Measurements from ENCODE around the gene TNFRSF19.

Gene TNFRSF19

GRCh38 chr13:23608701-23609413 lies 38.6 kb downstream of the TNFRSF19 start:
- peak; percentile 78 for DNase-seq

DNA sequence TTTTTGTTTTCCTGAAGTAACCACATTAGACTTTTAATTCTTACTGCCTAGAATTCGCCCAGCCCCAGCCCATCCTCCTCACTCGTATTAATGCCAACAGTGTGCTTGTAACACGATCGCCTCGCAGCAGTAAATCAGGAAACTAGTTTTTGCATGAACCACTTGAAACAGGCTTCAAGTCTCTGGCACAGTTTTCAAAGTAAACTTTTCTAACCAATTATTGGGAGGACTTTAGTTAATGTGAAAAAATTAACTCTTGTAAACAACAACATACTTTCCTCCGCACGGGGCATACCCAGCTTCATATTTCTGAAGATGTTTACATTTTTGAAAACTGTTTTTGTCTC lies 39.2 kb downstream of the TNFRSF19 start:
- peak; percentile 55 for DNase-seq

DNA sequence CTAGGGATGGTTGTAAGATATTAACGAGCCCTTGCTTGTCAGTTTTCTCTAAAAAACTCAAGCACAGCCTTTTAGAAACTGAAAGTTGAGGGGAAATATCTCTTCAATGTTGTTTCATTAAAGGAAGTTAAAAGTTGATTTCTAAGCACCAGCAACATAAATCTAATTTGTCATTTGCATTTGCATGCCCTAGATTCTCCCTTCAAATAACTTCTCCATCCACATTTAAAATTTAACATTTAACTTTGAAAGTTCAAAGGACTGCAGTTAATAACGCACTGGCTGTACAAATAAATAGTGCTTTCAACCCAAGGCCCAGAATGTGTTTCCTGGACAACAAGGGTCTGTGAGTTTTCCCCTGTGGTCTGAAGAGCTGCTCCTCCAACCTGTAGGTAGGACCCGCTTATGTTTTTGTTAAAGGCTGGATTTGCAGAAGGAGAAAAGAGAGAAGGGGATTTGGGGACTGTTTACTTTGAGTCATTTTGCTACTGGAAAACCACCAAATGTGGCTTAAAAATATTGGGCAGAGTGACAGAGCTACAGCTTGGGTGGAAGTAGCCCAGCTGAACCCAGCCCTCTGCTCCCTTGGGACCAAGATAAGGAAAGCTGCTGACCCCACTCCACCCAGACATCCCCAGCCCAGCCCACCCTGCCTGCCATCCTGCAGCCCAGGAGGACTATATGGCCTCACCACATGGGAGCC lies 39.8 kb downstream of the TNFRSF19 start:
- no peak for DNase-seq

- DNase-seq = no peak
Measured at GRCh38 chr13:23610966-23611491, 40.8 kb downstream of the TNFRSF19 start.

DNA sequence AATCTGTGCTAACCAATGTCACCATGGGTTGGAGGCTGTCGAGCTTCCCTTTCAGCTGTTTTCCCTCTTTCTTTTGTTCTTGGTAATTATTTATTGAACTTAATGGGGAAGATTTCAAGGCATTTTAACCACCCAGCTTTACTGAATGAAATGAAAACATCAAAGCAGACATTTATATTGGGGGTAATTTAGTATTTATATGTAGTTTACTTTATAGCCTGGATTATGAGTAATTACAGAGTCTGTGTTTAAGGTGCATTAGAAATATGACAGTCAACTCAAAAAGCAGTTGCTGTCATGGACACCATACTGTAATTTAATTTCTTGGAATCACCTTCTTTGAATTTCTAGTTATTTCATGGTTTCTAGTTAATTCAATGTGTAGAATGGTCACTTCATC lies 42.0 kb downstream of the TNFRSF19 start:
- DNase-seq = no peak

- no peak for DNase-seq
Measured at GRCh38 chr13:23612731-23613130, 42.5 kb downstream of the TNFRSF19 start.

DNA sequence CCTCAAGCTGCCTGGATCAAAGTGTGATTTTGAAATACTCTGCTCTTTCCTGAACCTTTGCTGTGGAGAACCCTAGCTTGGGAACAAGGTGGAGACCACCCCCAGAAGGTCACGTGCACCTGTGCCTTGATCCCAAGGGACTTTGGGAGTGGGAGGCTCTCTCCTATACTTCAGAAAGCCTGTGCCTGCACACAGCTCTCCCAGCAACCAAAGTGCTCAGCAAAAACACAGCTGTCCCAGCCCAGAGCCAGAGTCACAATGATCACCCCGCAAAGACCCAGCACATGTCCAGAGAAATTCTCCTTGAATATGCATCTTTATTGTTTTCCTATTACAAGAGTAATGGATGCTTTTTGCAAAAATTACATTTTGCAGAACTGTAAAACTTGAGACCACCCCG lies 43.4 kb downstream of the TNFRSF19 start:
- DNase-seq = no peak

DNA sequence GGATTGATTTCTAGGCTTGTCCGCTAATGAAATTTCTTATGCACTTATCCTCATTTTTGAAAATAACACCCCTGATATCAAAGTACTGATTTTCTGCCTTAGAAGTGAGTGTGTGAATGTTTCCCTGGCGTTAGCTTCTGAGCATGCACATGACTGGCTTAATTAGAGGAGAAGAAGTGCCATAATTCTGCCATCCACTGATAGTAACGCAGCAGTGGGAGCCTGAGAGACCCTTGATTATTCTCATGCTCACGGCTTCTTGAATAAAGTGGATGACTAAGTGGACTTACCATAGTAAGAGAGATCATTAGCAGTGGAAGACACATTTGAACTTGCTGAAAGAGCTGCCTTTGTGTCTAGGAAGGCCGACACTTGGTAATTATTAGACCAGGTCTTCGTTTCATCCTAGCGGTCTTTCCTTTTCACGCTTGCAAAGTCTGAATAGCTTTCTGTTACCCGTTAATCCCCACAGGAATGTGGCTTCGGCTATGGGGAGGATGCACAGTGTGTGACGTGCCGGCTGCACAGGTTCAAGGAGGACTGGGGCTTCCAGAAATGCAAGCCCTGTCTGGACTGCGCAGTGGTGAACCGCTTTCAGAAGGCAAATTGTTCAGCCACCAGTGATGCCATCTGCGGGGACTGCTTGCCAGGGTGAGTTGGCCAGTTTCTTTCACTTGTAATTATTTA lies 45.3 kb downstream of the TNFRSF19 start:
- DNase-seq = no peak

GRCh38 chr13:23616228-23616627 lies 46.0 kb downstream of the TNFRSF19 start:
- DNase-seq = no peak

- DNase-seq = no peak
Measured at GRCh38 chr13:23617551-23618024, 47.4 kb downstream of the TNFRSF19 start.

- DNase-seq = no peak
Measured at GRCh38 chr13:23618341-23618740, 48.1 kb downstream of the TNFRSF19 start.

GRCh38 chr13:23619068-23619855 lies 49.0 kb downstream of the TNFRSF19 start:
- DNase-seq = no peak

DNA sequence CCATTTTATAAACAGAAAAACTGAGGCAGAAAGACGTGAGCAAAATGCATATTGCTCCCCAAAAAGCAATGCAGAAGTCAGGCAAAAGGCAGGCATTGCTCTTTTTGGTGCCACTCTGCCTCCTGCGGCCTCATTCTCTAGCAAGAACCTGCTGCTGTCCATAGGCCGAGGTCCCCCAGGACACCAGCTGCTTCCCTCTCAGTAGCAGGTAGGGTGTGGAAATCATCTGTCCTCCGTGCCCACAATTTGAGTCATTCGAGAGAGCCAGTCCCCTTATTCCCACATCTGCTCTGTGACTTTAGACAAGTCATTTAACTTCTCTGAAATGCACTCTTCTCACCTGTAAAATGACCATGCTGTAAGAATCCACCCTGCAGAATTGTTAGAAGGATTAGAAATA lies 50.0 kb downstream of the TNFRSF19 start:
- no peak for DNase-seq

GRCh38 chr13:23620613-23621315 lies 50.6 kb downstream of the TNFRSF19 start:
- no peak for DNase-seq

GRCh38 chr13:23621316-23621645 lies 51.1 kb downstream of the TNFRSF19 start:
- no peak for DNase-seq

DNA sequence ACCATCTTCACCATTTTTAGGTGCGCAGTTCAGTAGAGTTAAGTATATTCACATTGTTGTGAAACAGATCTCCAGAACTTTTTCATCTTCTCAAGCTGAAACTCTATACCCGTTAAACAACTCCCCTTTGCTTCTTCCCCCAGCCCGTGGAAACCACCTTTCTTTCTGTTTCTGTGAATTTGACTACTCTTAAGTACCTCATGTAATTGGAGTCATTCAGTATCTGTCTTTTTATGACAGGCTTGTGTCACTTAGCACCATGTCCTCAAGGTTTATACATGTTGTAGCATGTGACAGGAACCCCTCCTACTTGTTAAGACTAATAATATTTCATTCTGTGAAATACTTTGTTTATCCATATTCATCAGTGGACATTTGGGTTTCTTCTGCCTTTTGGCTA lies 52.8 kb downstream of the TNFRSF19 start:
- no peak for DNase-seq

DNA sequence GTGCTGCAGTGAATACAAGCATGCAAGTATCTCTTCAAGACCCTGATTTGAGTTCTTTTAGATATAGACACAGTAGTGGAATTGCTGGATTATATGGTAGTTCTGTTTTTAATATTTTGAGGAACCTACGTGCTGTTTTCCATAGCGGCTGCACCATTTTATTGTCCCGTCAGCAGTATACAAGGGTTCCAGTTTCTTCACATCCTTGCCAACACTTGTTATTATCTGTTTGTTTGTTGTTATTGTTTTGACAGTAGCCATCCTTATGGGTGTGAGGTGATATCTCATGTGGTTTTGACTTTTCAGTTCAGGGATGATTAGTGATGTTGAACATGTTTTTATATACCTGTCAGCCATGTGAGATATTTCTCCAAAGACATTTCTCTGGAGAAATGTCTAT lies 53.2 kb downstream of the TNFRSF19 start:
- no peak for DNase-seq

DNA sequence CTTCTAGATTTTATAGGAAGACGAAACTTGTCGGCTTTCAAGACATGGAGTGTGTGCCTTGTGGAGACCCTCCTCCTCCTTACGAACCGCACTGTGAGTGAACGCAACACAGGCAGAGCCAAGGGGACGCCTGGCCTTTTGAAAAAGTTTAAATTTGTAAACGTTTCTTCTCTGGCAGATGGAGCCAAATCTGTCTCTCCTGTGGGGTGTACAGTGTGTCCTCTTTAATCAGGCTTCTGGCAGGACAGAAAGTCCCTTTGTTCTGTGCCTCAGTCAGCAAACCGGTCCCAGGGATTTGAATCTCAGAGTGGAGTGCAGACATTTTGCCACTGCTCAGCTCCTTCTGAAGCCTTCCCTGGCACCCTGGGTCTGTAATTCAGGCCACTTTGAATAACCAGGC lies 56.5 kb downstream of the TNFRSF19 start:
- DNase-seq = no peak

GRCh38 chr13:23627410-23627809 lies 57.2 kb downstream of the TNFRSF19 start:
- no peak for DNase-seq

GRCh38 chr13:23628250-23628649 lies 58.0 kb downstream of the TNFRSF19 start:
- no peak for DNase-seq

- DNase-seq = no peak
Measured at GRCh38 chr13:23628765-23629565, 58.8 kb downstream of the TNFRSF19 start.
